GM12873 (cell line): ENCODE data around the gene SMAD2.

ENCODE experiments used
- TF ChIP-seq, protein P1 (sequence below): IDR thresholded peaks from 2 replicates; pipeline ENCODE4 v1.5.1; 2012; ENCODE audit warnings: low read depth, mild to moderate bottlenecking, moderate library complexity, low read length, control low read depth; ENCODE audit not compliant: insufficient read depth; ENCODE audit errors: missing control alignments

SMAD2 gene

DNA sequence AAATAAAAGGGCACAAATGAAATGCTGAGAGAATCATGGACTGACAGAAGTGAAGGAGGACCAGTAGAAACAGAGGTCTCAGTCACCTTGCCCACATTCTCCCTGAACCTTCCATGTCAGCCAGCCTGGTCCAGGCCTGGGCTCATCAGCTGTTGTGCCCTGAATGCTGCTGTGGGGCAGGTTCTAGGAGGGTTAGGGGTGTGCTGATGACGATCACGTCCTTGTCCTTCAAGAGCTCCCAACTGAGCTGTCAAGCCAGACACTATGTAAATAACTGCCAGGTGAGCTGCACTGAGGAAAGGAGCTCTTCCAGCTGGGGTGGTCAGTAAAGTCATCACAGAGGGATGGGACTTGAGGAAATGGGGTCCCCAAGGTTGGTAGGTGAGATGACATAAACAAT is 156.5 kb downstream of the SMAD2 start:
- TF ChIP-seq, protein P1, sequence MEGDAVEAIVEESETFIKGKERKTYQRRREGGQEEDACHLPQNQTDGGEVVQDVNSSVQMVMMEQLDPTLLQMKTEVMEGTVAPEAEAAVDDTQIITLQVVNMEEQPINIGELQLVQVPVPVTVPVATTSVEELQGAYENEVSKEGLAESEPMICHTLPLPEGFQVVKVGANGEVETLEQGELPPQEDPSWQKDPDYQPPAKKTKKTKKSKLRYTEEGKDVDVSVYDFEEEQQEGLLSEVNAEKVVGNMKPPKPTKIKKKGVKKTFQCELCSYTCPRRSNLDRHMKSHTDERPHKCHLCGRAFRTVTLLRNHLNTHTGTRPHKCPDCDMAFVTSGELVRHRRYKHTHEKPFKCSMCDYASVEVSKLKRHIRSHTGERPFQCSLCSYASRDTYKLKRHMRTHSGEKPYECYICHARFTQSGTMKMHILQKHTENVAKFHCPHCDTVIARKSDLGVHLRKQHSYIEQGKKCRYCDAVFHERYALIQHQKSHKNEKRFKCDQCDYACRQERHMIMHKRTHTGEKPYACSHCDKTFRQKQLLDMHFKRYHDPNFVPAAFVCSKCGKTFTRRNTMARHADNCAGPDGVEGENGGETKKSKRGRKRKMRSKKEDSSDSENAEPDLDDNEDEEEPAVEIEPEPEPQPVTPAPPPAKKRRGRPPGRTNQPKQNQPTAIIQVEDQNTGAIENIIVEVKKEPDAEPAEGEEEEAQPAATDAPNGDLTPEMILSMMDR, result no peak

DNA sequence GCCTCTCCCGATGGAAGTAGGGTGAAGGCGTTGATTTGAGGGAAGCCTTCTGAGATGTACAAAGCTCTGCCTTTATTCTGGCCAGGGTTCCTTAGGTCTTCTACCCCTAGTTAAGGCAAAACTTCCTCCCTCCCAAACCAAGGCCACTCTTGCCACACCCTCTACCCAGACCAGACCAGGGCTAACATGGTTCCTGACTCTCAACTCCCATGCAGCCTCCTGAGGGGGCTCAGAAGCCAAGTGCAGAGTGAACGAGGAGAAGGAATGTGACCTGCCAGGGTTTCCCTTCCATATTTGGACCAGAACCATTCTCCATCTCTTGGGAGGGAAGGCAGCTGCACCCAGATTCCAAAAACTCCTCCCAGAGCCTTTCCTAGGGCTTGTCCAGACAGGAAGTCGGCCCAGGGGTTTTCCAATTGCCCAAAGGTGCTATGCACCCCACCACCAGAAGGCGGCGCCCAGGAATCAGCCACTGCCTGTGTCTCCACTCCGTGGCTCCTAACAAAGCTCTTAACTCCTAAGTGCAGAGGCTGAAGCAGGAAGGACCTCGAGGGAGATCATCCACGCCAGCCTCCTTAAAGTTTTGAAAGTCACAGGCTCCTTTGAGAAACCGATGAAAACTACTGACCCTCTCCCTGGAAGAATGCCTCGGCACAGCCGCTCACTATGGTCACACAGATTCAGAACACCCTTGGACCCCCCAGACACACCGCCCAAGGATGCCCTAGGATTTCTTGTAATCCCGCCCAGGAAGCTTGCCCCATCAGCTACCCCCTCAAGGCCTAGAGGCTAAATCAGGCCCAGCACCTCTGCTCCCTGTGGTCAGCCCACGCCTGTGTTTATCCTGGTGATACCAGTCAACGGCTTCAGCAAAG is 157.8 kb downstream of the SMAD2 start:
- TF ChIP-seq, protein P1, result peak; percentile 99

- TF ChIP-seq, protein P1, result no peak
Measured at GRCh38 chr18:47771922-47772321, 158.5 kb downstream of the SMAD2 start.

DNA sequence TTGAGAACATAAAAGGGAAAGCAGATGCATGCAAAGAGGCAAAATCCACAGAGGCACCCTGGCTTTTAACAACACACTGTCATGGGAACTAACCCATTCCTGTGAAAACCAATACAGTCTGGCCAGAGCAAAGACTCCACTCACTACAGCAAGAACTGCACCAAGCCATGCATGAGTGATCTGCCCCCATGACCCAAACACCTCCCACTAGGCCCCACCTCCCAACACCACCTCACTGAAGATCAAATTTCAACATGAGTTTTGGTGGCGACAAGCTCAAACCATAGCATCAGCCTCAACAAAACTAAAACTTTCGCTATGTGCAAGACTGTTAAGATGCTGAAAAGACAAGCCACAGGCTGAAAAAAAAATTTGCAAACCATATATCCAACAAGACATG is 162.8 kb downstream of the SMAD2 start:
- TF ChIP-seq, protein P1, result no peak
